ENCODE results near the gene ACBD6. TPM values are rescaled to one million over a fixed set of nuclear protein-coding genes. Genes with fewer than 3 reads are reported as not detected.
A peak's percentile ranks its signal among the peaks of the same experiment; 100 is the strongest.

Gene ACBD6
- total RNA-seq, 1 experiment from 2014 or later, result 58.4 TPM

- no peak for DNase-seq (ENCODE audit: low spot score)
Observed at GRCh38 chr1:180271272-180272255, 230.8 kb downstream of the ACBD6 start.

GRCh38 chr1:180270530-180271271, 231.7 kb downstream of the ACBD6 start:
- peak; percentile 56 for DNase-seq (ENCODE audit: low spot score)

- peak; percentile 83 for DNase-seq (ENCODE audit: low spot score)
Observed at GRCh38 chr1:180269645-180270529, 232.5 kb downstream of the ACBD6 start.

GRCh38 chr1:180268556-180269075, 233.8 kb downstream of the ACBD6 start:
- DNase-seq (ENCODE audit: low spot score), result no peak

- no peak for DNase-seq (ENCODE audit: low spot score)
Observed at GRCh38 chr1:180267761-180268555, 234.4 kb downstream of the ACBD6 start.

- DNase-seq (ENCODE audit: low spot score), result no peak
Observed at GRCh38 chr1:180267211-180267561, 235.2 kb downstream of the ACBD6 start.

- no peak for DNase-seq (ENCODE audit: low spot score)
Observed at GRCh38 chr1:180266275-180267210, 235.8 kb downstream of the ACBD6 start.

GRCh38 chr1:180265871-180266270, 236.5 kb downstream of the ACBD6 start:
- no peak for DNase-seq (ENCODE audit: low spot score)

GRCh38 chr1:180265201-180265600, 237.2 kb downstream of the ACBD6 start:
- no peak for DNase-seq (ENCODE audit: low spot score)

GRCh38 chr1:180264595-180264994, 237.8 kb downstream of the ACBD6 start:
- no peak for DNase-seq (ENCODE audit: low spot score)

GRCh38 chr1:180262628-180263488, 239.5 kb downstream of the ACBD6 start:
- DNase-seq (ENCODE audit: low spot score), result no peak

GRCh38 chr1:180261524-180262155, 240.7 kb downstream of the ACBD6 start:
- DNase-seq (ENCODE audit: low spot score), result no peak

- DNase-seq (ENCODE audit: low spot score), result no peak
Observed at GRCh38 chr1:180261030-180261429, 241.3 kb downstream of the ACBD6 start.

GRCh38 chr1:180260541-180260940, 241.8 kb downstream of the ACBD6 start:
- DNase-seq (ENCODE audit: low spot score), result no peak

GRCh38 chr1:180259431-180260338, 242.7 kb downstream of the ACBD6 start:
- DNase-seq (ENCODE audit: low spot score), result no peak

- no peak for DNase-seq (ENCODE audit: low spot score)
Observed at GRCh38 chr1:180258935-180259334, 243.4 kb downstream of the ACBD6 start.

GRCh38 chr1:180258290-180258689, 244.1 kb downstream of the ACBD6 start:
- no peak for DNase-seq (ENCODE audit: low spot score)
